Measurements from ENCODE around the gene DGKB.

Gene DGKB

GRCh38 chr7:14841086-14841485 is 61.5 kb downstream of the DGKB start:
- no peak for DNase-seq (ENCODE audit: low read depth)
- TF ChIP-seq, protein P1, sequence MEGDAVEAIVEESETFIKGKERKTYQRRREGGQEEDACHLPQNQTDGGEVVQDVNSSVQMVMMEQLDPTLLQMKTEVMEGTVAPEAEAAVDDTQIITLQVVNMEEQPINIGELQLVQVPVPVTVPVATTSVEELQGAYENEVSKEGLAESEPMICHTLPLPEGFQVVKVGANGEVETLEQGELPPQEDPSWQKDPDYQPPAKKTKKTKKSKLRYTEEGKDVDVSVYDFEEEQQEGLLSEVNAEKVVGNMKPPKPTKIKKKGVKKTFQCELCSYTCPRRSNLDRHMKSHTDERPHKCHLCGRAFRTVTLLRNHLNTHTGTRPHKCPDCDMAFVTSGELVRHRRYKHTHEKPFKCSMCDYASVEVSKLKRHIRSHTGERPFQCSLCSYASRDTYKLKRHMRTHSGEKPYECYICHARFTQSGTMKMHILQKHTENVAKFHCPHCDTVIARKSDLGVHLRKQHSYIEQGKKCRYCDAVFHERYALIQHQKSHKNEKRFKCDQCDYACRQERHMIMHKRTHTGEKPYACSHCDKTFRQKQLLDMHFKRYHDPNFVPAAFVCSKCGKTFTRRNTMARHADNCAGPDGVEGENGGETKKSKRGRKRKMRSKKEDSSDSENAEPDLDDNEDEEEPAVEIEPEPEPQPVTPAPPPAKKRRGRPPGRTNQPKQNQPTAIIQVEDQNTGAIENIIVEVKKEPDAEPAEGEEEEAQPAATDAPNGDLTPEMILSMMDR (IDR thresholded peaks at IDR 0.05; ENCODE audit: insufficient read depth, low read depth, low read length, missing control alignments): no peak
- H3K4me3 ChIP-seq (ENCODE audit: low read depth, low read length): no peak overlapping the region

GRCh38 chr7:14839307-14839706 is 63.2 kb downstream of the DGKB start:
- no peak overlapping the region for H3K4me3 ChIP-seq (ENCODE audit: low read depth, low read length)
- DNase-seq (ENCODE audit: low read depth): no peak
- TF ChIP-seq, protein P1 (IDR thresholded peaks at IDR 0.05; ENCODE audit: insufficient read depth, low read depth, low read length, missing control alignments): no peak

DNA sequence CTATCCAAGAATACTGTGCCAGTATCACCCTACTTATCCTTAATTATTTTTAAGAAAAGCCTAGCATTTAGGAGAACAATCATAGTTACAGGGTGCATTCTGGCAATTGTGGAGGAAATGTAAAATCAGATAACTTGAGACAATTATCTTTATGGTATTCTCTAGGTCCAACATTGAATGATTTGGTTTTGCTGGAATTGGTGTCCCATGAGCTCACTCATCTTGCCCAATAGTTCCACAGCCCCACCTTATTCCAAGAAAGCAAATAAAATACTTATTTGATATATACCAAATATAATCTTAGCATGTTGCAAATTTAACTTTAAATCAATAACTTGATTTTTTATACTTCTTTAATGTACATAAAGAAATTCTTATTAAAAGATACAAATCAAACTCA is 65.3 kb downstream of the DGKB start:
- no peak overlapping the region for H3K4me3 ChIP-seq (ENCODE audit: low read depth, low read length)

GRCh38 chr7:14836571-14837189 is 65.9 kb downstream of the DGKB start:
- no peak overlapping the region for H3K4me3 ChIP-seq (ENCODE audit: low read depth, low read length)
- TF ChIP-seq, protein P1 (IDR thresholded peaks at IDR 0.05; ENCODE audit: insufficient read depth, low read depth, low read length, missing control alignments): no peak
- no peak for DNase-seq (ENCODE audit: low read depth)

More for the DNA sequence above, 65.3 kb downstream of the DGKB start:
- TF ChIP-seq, protein P1 (IDR thresholded peaks at IDR 0.05; ENCODE audit: insufficient read depth, low read depth, low read length, missing control alignments): no peak
- no peak for DNase-seq (ENCODE audit: low read depth)

GRCh38 chr7:14836006-14836405 is 66.5 kb downstream of the DGKB start:
- no peak for DNase-seq (ENCODE audit: low read depth)
- no peak overlapping the region for H3K4me3 ChIP-seq (ENCODE audit: low read depth, low read length)
- TF ChIP-seq, protein P1 (IDR thresholded peaks at IDR 0.05; ENCODE audit: insufficient read depth, low read depth, low read length, missing control alignments): no peak

- TF ChIP-seq, protein P1 (IDR thresholded peaks at IDR 0.05; ENCODE audit: insufficient read depth, low read depth, low read length, missing control alignments): no peak
- no peak overlapping the region for H3K4me3 ChIP-seq (ENCODE audit: low read depth, low read length)
- DNase-seq (ENCODE audit: low read depth): no peak
These were observed 67.2 kb downstream of the DGKB start for GRCh38 chr7:14835384-14835783.

GRCh38 chr7:14834883-14835282 is 67.7 kb downstream of the DGKB start:
- H3K4me3 ChIP-seq (ENCODE audit: low read depth, low read length): no peak overlapping the region
- DNase-seq (ENCODE audit: low read depth): no peak
- TF ChIP-seq, protein P1 (IDR thresholded peaks at IDR 0.05; ENCODE audit: insufficient read depth, low read depth, low read length, missing control alignments): no peak
